K562 (cell line): ENCODE data around the gene SLC4A9. TPM values are rescaled to one million over a fixed set of nuclear protein-coding genes. Genes with fewer than 3 reads are reported as not detected.

Experiments
- ARID2 ChIP-seq: fragments of 450-650 bp; IDR thresholded peaks from 2 replicates; pipeline ENCODE4 v1.6.1; 2017; ENCODE audit warnings: antibody characterized with exemption, mild to moderate bottlenecking
- BCLAF1 ChIP-seq, 2 experiments: fragments of 450-650 bp in 1 of 2; IDR thresholded peaks; 2 replicates each; pipeline ENCODE4 v1.6.1; 2011 to 2017; ENCODE audit warnings: low read depth in 2 of 2, antibody characterized with exemption in 1 of 2, borderline replicate concordance in 1 of 2, low read length in 1 of 2, mild to moderate bottlenecking in 1 of 2, mixed read lengths in 1 of 2; ENCODE audit not compliant: control insufficient read depth in 1 of 2
- E2F8 ChIP-seq: fragments of 450-650 bp; IDR thresholded peaks from 2 replicates; pipeline ENCODE4 v1.7.1; 2018; ENCODE audit warnings: mild to moderate bottlenecking, low read depth; ENCODE audit not compliant: partially characterized antibody
- ETV1 ChIP-seq: fragments of 450-650 bp; conservative IDR thresholded peaks from 2 replicates; pipeline ENCODE4 v1.6.1; 2016; ENCODE audit warnings: missing genetic modification characterization, control low read depth, low read depth, missing compliant biosample characterization
- ETV6 ChIP-seq, 3 experiments: fragments of 150-350 bp in 1 of 3; sonication (generic) in 1 of 3; formaldehyde crosslinking in 1 of 3; IDR thresholded peaks; 2 replicates each; pipeline versions ENCODE4 v1.6.1 to v1.8.0; 2014 to 2022; ENCODE audit warnings: borderline replicate concordance in 2 of 3, low read depth in 2 of 3, antibody characterized with exemption in 1 of 3, low read length in 1 of 3, mild to moderate bottlenecking in 1 of 3, missing genetic modification reagents in 1 of 3
- HBP1 ChIP-seq: fragments of 450-650 bp; formaldehyde crosslinking; IDR thresholded peaks from 2 replicates; pipeline ENCODE4 v1.4.0; 2022; ENCODE audit warnings: missing genetic modification characterization
- HDAC1 ChIP-seq, 2 experiments: fragments of 450-650 bp; IDR thresholded peaks; 2 replicates each; pipeline ENCODE4 v1.6.1; 2016 to 2017; ENCODE audit warnings: inconsistent platforms in 1 of 2, mild to moderate bottlenecking in 1 of 2, moderate library complexity in 1 of 2
- HMG20B ChIP-seq: fragments of 250-450 bp; sonication (Bioruptor Pico); IDR thresholded peaks from 2 replicates; pipeline ENCODE4 v1.5.0; 2021; ENCODE audit warnings: mild to moderate bottlenecking
- MTA3 ChIP-seq: fragments of 450-650 bp; formaldehyde crosslinking; IDR thresholded peaks from 2 replicates; pipeline ENCODE4 v1.6.1; 2017; ENCODE audit warnings: mild to moderate bottlenecking, borderline replicate concordance
- RB1 ChIP-seq: fragments of 450-650 bp; IDR thresholded peaks from 2 replicates; pipeline ENCODE4 v1.6.1; 2017; ENCODE audit warnings: low read depth, mild to moderate bottlenecking
- TEAD1 ChIP-seq, 2 experiments: fragments of 450-650 bp in 1 of 2; sonication (generic) in 1 of 2; formaldehyde crosslinking; IDR thresholded peaks; 2 replicates each; pipeline versions ENCODE4 v1.4.0 to v1.8.0; 2020 to 2022; ENCODE audit warnings: mild to moderate bottlenecking in 2 of 2, missing genetic modification reagents in 1 of 2
- TFAP4 ChIP-seq: sonication (generic); formaldehyde crosslinking; IDR thresholded peaks from 2 replicates; pipeline ENCODE4 v1.8.0; 2022; ENCODE audit warnings: missing genetic modification reagents, mild to moderate bottlenecking, moderate library complexity, borderline replicate concordance
- UBTF ChIP-seq, 2 experiments: IDR thresholded peaks; 2 replicates each; pipeline ENCODE4 v1.6.1; 2012; ENCODE audit warnings: improper control_type of control experiment in 2 of 2, low read depth in 2 of 2, low read length in 2 of 2, borderline replicate concordance in 1 of 2
- XRCC5 ChIP-seq: fragments of 200-400 bp; formaldehyde crosslinking; IDR thresholded peaks from 2 replicates; pipeline ENCODE4 v1.6.1; 2017; ENCODE audit warnings: low read depth, mild to moderate bottlenecking, low read length
- polyA plus RNA-seq, 8 experiments: library from polyadenylated mRNA; depleted of rRNA in 4 of 8; stranded (reverse) in 5 of 8; unstranded in 3 of 8; fragments of >200 nt; fragmentation: Nextera tagmentation in 2 of 8; fragmentation: Illumina TruSeq in 1 of 8; extraction: Ambion mirVana in 2 of 8; extraction: Trizol in 1 of 8; gene quantifications; 2 replicates each; pipeline versions ENCODE4 v1.2.1 to v1.2.3, GENCODE V29; 2011 to 2014; ENCODE audit warnings: inconsistent platforms in 1 of 8, missing spikeins in 1 of 8
- total RNA-seq, 7 experiments: library from RNA; depleted of rRNA in 6 of 7; stranded (reverse); fragments of >200 nt in 6 of 7; fragmentation: Illumina TruSeq in 2 of 7; extraction: Trizol in 2 of 7; gene quantifications; 2 replicates each; pipeline versions ENCODE4 v1.2.1 to v1.2.3, GENCODE V29; 2011 to 2021; ENCODE audit warnings: low replicate concordance in 1 of 7

Gene SLC4A9
- total and polyA plus RNA-seq, 9 of the 15 experiments (the other 6 are each of a cell fraction or from before 2014, with no cell fraction given), result 0.05 to 0.13 TPM; not detected in 7

- peak; percentile 40 for TF ChIP-seq E2F8
- peak; percentile 80 to 97 for TF ChIP-seq TEAD1 (CRISPR knock-in tag; IDR thresholded peaks at IDR 0.05)
- TF ChIP-seq MTA3, result peak; percentile 30
- TF ChIP-seq RB1, result peak; percentile 92
- TF ChIP-seq HMG20B, result no peak
- TF ChIP-seq ARID2, result peak; percentile 37; the same call in 1 of the 2 replicates
- TF ChIP-seq UBTF (IDR thresholded peaks at IDR 0.05; ENCODE audit: borderline replicate concordance in 1 of 2, low read depth in 2 of 2, low read length in 2 of 2), result peak; percentile 96 to 99; a peak in 3 of 4 replicates
- peak; percentile 31; the same call in 1 of the 2 replicates for TF ChIP-seq TFAP4
- TF ChIP-seq HBP1 (CRISPR knock-in tag), result 0 out of 2 replicates have a peak, but pooled peaks have one; percentile 20
- TF ChIP-seq ETV1 (tag), result peak; percentile 57; the same call in 1 of the 2 replicates
- peak in 1 of 2 experiments; percentile 98; a peak in 2 of 4 replicates for TF ChIP-seq HDAC1 (IDR thresholded peaks at IDR 0.05)
- 0 out of 2 replicates have a peak, but pooled peaks have one; percentile 14 for TF ChIP-seq XRCC5
- no peak for TF ChIP-seq ETV6 (IDR thresholded peaks at IDR 0.05; ENCODE audit: borderline replicate concordance in 1 of 2, low read depth in 2 of 2, low read length in 1 of 2)
- TF ChIP-seq ETV6 (CRISPR knock-in tag; IDR thresholded peaks at IDR 0.05; ENCODE audit: borderline replicate concordance), result peak; percentile 77; the same call in 1 of the 2 replicates
- no peak for TF ChIP-seq BCLAF1 (IDR thresholded peaks at IDR 0.05; ENCODE audit: borderline replicate concordance in 1 of 2, control insufficient read depth in 1 of 2, low read depth in 2 of 2, low read length in 1 of 2)
Measured at GRCh38 chr5:140400730-140401361, 40.9 kb downstream of the SLC4A9 start (continued).
